Activated CD8-positive, alpha-beta memory T cell treated with anti-CD3 and anti-CD28 coated beads, Interleukin-2, amount 50 U/mL, for 1 hour (primary cell): ENCODE data around the gene DVL1.
"Not testable (repeated sequence)": the region's sequence is repeated elsewhere in the genome, so short reads cannot be mapped to it uniquely, and the experiment has no call there.

Experiments used
- DNase-seq: peaks from one replicate; pipeline ENCODE4 v3.0.0-alpha.2; 2020; ENCODE audit errors: extremely low read depth

DVL1 gene

GRCh38 chr1:1373815-1374588 lies 24.8 kb upstream of the DVL1 start:
- no peak for DNase-seq

DNA sequence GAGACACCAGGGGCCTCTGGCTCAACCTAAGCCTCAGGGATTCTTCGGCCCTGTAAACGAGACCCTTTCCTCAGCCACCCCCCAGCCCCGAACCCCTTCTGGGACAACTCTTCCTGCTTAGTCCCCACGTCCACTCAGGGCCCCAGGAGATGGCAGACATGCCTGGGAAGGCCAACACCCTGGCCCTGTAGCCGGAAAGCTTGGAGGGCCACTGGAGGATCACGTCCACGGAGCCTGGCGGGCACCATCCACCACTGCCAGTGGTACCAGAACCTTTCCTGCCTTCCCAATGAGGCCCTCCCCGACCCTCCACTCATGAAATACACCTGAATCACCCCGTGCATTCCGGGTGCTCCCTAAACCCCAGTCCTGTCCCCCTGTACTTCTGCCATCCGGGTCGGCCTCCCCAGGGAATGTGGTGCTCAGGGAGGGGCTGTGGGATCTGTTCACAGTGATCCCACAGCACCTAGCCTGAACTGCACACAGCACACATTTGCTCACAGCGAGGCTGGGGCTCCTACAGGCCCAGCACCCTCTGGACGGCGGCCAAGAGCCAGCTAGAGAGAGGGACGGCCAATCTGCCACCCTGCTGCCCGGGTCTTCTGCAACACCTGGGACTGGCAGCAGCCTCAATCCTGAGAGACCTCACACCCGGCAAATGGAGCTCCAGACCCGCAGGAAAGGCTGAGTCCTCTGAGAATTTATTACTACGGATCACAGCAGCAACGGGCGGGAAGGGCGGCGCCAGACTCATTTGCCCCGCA lies 24.0 kb upstream of the DVL1 start:
- DNase-seq, result no peak

- no peak for DNase-seq
Measured at GRCh38 chr1:1371746-1372711, 22.8 kb upstream of the DVL1 start.

DNA sequence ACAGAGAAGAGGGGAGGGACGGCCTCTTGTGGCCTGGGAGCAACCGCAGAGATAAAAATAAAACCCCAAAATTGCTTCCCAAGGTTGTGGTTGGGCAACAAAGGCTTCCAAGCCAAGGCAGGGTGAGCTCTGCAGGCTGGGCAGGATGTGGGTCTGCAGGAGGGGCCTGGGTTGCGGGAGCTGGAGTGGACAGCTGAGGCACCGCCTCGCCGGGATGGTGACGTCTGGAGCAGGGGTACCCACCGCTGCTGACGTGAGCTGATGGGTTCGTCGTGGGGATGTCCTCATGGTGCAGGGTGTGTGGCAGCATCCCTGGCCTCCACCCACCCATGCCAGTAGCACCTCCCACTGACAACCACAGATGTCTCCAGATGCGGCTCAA lies 22.1 kb upstream of the DVL1 start:
- peak; percentile 89 for DNase-seq

DNA sequence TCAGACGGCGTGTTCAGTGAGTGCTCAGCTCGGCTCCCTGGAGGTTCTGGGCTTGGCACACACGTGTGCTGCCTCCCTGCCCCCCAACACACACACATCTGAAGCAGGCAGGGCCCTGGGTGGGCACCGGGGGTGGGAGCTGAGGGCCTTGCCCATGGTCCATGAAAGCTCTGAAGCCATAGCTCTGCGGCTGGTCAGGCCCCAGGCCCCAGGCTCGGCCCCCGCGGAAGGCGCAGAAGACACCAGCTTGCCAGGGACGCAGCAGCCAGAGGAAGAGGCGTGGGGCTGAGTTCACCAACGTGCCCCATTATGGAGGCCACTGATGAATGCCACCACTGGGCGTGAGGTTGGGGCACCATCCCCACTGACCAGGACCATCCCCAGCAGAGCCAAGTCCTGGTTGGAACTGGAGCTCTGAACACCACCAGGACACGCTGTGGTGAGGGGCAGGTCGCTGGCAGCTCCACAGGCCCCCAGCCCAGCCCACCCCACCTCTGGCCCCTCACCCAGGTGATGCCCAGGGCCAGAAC lies 21.6 kb upstream of the DVL1 start:
- DNase-seq, result no peak

DNA sequence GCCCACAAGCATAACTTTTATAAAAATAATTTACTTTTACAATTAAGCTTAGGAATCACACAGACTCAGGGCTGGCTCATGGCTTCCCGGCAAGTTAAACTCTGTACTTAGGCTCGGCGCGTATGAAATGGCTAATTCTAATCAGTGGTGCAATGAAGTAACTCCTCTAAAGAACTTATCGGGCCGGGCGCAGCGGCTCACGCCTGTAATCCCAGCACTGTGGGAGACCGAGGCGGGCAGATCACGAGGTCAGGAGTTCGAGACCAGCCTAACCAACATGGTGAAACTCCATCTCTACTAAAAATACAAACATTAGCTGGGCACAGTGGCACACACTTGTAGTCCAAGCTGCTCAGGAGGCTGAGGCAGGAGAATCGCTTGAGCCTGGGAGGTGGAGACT lies 20.9 kb upstream of the DVL1 start:
- DNase-seq, result not testable (repeated sequence)

DNA sequence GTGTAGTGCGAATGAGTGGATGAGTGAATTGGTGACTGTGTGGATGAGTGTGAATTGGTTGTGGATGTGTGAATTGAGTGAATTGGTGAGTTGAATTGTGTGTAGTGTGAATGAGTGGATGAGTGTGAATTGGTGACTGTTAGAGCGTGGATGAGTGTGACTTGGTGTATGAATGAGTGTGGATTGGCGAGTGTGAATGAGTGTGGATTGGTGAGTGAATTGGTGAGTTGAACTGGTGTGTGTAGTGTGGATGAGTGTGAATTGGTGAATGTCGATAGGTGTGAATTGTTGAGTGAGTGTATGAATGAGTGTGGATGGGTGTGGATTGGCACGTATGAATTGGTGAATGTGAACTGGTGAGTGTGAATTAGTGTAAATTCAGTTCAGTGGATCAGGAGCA lies 18.1 kb upstream of the DVL1 start:
- DNase-seq, result no peak

DNA sequence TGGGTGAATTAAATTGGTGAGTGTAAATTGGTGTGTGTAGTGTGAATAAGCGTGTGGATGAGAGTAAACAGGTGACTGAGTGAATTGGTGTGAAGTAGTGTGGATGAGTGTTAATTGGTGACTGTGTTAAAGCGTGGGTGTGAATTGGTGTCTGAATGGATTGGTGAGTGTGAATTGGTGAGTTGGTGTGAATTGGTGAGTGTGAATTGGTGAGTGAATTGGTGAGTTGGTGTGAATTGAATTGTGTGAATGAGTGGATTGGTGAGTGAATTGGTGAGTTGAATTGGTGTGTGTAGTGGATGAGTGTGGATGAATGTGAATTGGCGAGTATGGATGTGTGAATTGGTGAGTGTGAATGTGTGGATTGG lies 17.5 kb upstream of the DVL1 start:
- DNase-seq, result no peak

- no peak for DNase-seq
Measured at GRCh38 chr1:1365875-1366698, 16.9 kb upstream of the DVL1 start.

DNA sequence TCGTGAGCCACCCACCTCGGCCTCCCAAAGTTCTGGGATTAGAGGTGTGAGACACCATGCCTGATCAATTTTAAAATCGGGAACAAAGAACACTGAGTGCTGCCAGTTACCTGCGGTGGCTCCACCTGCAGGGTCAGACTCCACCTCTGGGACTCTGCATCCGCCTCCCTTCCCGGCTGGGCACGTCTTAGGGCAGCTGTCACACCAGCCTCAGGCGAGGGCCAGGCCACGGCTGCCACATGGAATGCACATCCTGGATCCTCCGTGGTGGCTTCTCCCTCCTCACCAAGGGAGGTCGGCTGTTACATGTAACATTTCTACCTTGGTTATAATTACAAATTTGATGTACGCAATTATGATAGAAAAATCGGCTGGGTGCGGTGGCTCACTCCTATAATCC lies 15.0 kb upstream of the DVL1 start:
- DNase-seq, result no peak

DNA sequence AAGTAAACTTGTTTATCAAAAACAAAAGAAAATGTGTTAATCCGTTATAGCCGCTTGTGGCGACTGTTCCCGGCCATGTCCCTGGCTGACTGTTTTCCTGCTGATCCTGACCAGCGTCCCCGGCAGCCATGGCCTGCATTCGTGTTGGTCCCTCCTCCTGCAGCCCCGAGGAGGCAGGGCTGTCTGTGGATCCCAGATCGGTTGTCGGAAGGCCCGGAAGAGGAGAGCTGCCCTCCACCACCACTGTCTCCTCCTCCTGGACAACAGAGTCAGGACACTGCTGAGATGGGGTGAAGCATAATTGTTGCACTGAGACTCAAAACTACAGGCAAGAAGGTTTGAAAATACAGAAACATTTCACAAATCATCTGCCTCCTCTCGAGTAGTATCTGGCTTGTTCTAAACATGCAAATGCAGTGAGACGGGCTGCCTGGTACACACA lies 12.8 kb upstream of the DVL1 start:
- no peak for DNase-seq

DNA sequence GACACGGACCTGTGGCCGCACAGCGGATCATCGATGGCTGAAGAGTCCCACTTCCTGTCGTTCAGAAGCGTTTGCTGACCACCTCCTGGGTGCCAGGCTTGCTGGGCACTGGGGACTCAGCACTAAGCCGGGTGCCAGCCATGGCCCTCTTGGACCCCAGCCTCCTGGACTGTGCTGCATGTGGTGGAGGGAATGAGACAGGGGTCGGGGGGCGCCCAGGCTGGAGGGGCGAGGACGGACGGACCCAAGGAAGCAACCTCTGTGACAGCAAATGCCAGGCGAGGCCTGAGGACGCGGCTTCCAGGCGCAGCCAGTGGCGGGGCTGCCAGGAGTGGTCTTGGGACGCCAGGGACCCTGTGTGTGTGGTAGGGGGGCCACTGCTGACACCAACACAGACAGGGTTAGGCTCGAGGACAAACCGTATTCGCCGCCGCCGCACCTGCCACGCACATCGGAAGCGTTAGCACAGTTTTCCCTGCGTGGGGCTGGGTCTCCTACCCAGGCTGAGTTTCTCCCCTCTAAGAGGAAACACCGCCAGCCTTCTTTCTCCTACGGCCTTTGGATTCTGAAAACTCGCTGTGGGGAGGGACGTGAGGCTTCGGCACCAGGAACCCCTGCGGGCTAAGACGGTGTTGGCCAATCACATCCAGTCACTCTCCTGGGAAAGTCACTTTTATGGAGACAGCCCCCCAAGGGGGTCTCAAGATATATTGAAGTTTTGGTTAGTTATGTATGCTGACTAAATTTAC lies 12.2 kb upstream of the DVL1 start:
- no peak for DNase-seq

- DNase-seq, result no peak
Measured at GRCh38 chr1:1360506-1361169, 11.4 kb upstream of the DVL1 start.

DNA sequence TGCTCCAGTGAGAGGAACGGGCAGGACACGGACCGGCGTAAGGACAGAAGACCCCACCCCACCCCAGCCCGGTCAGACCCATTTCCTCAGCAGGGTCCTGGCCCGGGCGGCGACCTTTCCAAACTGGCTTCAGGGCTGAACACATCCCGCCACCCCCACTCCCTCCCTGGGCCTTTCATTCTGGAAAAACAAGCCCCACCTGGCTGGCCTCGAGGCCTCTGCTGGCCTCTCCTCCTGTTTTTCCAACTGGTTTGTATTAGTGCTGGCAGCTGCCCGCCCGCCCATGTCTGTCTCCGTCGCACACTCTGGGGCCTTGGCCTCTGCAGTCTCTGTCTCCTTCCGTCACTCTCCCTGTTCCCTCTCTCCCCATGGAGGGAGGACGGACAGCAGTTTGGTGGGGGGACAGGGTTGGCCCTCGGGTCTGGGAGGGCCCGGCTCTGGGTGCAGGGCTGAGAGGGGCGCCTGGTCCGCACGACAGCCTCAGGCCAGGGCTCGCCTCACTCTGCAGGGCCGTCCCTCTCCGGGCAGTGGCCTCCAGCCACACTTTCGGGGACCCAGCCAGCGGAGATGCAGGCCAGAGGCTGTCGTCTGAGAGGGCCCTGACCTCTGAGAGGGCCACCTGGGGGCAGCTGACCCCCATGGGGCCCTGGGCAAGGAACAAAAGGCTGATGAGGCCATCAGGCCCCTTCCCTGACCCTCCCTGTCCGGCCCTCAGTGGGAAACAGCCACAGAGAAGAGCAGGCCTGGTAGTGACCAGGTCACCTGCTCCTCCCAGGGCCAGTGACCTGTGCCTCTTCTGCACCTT lies 10.6 kb upstream of the DVL1 start:
- no peak for DNase-seq

DNA sequence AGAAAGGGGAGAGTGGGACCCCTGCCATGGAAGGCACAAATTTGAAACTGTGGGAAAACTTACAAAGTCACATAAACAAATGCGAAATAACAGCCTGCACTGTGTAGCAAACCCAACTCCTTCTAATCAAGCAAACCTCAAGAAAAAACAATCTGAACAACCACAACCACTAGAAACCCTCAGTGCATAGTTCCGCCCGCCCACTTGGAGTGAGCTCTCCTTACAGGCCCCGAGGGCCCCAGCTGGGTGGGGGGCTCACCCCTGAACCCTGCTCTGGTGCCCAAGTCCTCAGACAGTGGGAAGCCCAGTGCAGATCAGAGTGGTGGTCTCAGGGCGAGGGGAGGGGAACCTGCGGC lies 10.1 kb upstream of the DVL1 start:
- no peak for DNase-seq

- no peak for DNase-seq
Measured at GRCh38 chr1:1358433-1359271, 9.4 kb upstream of the DVL1 start, which contains the start of gene MXRA8. MXRA8 (minus strand) TSS chr1:1358555; CDS start chr1:1358504, 51 bp downstream.

- DNase-seq, result no peak
Measured at GRCh38 chr1:1357871-1358432, 8.7 kb upstream of the DVL1 start.
